ENCODE results near the gene PDIA5. TPM values are rescaled to one million over a fixed set of nuclear protein-coding genes. Genes with fewer than 3 reads are reported as not detected.
"Not testable (repeated sequence)": the region's sequence is repeated elsewhere in the genome, so short reads cannot be mapped to it uniquely, and the experiment has no call there.

PDIA5 gene
- total RNA-seq, 4 donors from 2014 or later = 3.9 to 13.0 (median 12.0) TPM

DNA sequence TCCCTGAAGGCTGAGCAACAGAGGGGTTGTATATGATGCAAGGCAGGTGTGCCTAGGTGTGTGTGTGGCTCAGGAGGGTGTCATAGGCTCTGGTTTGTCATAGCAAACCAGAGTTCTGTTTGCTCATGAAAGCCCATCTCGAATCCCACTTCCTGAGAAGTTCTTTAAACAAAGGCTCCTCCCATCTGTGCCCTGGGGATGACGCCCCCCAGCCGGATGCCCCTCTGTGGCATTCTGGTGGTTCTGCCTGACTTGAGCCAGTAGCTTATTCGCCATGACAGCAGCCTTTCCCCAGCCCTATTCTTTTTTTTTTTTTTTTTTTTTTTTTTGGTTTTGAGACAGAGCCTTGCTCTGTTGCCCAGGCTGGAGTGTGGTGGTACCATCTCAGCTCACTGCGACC is 45.4 kb downstream of the PDIA5 start:
- TF ChIP-seq, protein P1, sequence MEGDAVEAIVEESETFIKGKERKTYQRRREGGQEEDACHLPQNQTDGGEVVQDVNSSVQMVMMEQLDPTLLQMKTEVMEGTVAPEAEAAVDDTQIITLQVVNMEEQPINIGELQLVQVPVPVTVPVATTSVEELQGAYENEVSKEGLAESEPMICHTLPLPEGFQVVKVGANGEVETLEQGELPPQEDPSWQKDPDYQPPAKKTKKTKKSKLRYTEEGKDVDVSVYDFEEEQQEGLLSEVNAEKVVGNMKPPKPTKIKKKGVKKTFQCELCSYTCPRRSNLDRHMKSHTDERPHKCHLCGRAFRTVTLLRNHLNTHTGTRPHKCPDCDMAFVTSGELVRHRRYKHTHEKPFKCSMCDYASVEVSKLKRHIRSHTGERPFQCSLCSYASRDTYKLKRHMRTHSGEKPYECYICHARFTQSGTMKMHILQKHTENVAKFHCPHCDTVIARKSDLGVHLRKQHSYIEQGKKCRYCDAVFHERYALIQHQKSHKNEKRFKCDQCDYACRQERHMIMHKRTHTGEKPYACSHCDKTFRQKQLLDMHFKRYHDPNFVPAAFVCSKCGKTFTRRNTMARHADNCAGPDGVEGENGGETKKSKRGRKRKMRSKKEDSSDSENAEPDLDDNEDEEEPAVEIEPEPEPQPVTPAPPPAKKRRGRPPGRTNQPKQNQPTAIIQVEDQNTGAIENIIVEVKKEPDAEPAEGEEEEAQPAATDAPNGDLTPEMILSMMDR (IDR thresholded peaks at IDR 0.05) = no peak
- no peak for TF ChIP-seq POLR2A (IDR thresholded peaks at IDR 0.05)

DNA sequence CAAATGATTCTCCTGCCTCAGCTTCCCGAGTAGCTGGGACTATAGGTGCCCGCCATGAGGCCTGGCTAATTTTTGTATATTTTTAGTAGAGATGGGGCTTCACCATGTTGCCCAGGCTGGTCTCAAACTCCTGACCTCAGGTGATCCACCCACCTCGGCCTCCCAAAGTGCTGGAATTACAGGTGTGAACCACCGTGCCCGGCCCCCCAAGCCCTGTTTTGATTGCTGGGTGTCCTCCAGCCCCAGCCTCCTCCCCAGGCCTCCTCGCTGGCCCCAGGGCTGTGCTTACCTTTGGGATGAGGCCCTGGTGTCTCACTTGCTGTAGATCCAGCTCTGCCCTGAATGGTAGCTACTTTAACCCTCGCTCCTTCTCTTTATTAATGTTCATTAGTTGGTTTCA is 45.8 kb downstream of the PDIA5 start:
- H3K27me3 ChIP-seq; H3K9me3 ChIP-seq; DNase-seq; H3K4me3 ChIP-seq; H3K27ac ChIP-seq; intact Hi-C loops (cut with DNase I): not testable (repeated sequence)
- peaks cover 0 to 75% (median 3%) of the 10 kb centered on the region in 3 donors for H3K36me3 ChIP-seq
- WGBS, 2 donors = 90 to 92% methylated on average over 2 to 7 of the region's 7 CpGs
- H3K4me1 ChIP-seq = peaks cover 0 to 19% (median 0%) of the 10 kb centered on the region in 3 donors

More for the DNA sequence above, 45.4 kb downstream of the PDIA5 start:
- no peak for DNase-seq
- no peaks in the 10 kb centered on the region for H3K9me3 ChIP-seq
- H3K36me3 ChIP-seq = peaks cover 0 to 76% (median 7%) of the 10 kb centered on the region in 3 donors
- 78 to 83% methylated on average over 4 to 5 of the region's 5 CpGs for WGBS, 2 donors
- peaks cover 0 to 19% (median 0%) of the 10 kb centered on the region in 3 donors for H3K4me1 ChIP-seq
- H3K4me3 ChIP-seq = no peak overlapping the region
- no peak overlapping the region for H3K27ac ChIP-seq
- intact Hi-C loops (cut with DNase I) = no loop called here
- H3K27me3 ChIP-seq = no peaks in the 10 kb centered on the region

DNA sequence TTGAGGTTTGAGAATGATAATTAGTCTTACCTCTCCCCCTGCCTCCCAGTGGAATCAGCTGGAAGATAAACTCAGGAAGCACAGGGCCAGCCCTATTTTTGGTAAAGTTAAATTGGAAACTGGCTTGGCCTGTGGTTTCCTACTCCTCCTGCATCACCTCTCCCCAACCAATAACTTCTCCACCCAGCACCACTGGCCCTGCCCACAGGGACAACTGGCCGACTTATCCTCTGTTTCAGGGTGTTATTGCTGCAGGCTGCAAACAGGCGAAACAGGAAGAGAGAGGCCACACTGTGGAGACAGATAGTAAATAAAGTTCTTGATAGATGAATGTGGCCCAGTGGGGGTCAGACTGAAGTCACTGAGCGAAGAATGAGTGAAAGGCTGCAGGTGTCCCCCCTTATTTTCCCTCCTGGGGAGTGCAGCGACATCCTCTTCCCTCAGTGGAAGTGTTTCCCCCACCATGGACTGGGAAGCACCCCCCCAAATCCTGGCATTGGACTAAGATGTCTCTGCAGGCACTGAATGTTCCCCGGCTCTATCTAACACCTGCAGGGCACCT is 47.1 kb downstream of the PDIA5 start:
- DNase-seq = no peak
- H3K4me3 ChIP-seq = no peak overlapping the region
- peaks cover 0 to 76% (median 0%) of the 10 kb centered on the region in 3 donors for H3K36me3 ChIP-seq
- H3K9me3 ChIP-seq = no peaks in the 10 kb centered on the region
- no peaks in the 10 kb centered on the region for H3K27me3 ChIP-seq
- 59 to 66% methylated on average over 5 of the region's 5 CpGs for WGBS, 2 donors
- TF ChIP-seq, protein P1 (IDR thresholded peaks at IDR 0.05) = no peak
- TF ChIP-seq POLR2A (IDR thresholded peaks at IDR 0.05) = no peak
- no peak overlapping the region for H3K27ac ChIP-seq
- intact Hi-C loops (cut with DNase I) = no loop called here
- peaks cover 0 to 19% (median 0%) of the 10 kb centered on the region in 3 donors for H3K4me1 ChIP-seq

DNA sequence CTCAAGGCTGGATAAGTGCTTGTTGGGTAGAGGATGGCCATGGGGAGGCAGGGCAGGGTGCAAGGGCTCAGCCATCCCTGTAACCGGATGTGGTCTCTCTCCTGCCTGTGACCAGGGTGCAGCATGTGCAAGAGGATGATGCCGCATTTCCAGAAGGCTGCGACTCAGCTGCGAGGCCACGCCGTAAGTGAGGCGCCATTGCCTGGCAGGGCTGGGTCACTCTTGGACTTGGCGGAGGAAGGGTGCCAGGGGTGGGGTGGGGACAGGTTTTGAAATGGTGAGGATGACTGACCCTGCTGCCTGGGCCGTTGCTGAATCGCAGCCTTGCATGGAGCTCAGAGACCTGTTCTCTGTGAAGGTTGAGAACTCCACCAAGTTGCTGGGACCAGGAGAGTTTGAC is 49.3 kb downstream of the PDIA5 start:
- 93% methylated on average over 3 of the region's 10 CpGs; no CpG with 5 or more reads in 1 of the 2 donors for WGBS, 2 donors
- Histone ChIP-seq H3K27me3 (no peaks in the 10 kb centered on the region), H3K9me3 (no peaks in the 10 kb centered on the region), H3K36me3 (peaks cover 0 to 78% (median 0%) of the 10 kb centered on the region in 3 donors), H3K4me1 (peaks cover 0 to 26% (median 0%) of the 10 kb centered on the region in 3 donors), H3K27ac (no peak overlapping the region), H3K4me3 (no peak overlapping the region)
- DNase-seq = no peak
- TF ChIP-seq POLR2A (IDR thresholded peaks at IDR 0.05) = no peak
- TF ChIP-seq, protein P1 (IDR thresholded peaks at IDR 0.05) = no peak
- intact Hi-C loops (cut with DNase I) = no loop called here

DNA sequence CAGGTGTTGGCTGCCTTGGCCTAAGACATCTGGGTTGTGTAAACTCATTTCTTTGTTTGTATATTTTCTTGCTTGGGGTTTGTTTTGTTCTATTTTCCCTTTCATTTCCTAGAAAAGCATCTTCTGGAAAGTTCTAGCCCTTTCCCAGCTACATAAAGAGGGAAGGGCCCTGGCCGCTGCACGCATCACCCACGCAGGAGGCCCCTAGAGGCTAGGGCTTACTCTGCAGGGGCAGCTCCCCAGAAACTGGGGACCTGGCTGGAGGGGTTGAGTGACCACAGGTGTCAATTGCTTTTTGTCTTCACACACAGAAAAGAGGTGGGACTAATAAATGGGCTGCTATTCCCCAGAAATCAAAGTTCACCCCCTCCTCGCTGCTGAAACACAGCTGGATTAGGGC is 52.6 kb downstream of the PDIA5 start:
- peaks cover 0 to 25% (median 5%) of the 10 kb centered on the region in 3 donors for H3K4me1 ChIP-seq
- H3K27ac ChIP-seq = no peak overlapping the region
- no peak for DNase-seq
- TF ChIP-seq, protein P1 (IDR thresholded peaks at IDR 0.05) = no peak
- TF ChIP-seq POLR2A (IDR thresholded peaks at IDR 0.05) = no peak
- H3K27me3 ChIP-seq = no peaks in the 10 kb centered on the region
- intact Hi-C loops (cut with DNase I) = no loop called here
- H3K36me3 ChIP-seq = peaks cover 0 to 82% (median 0%) of the 10 kb centered on the region in 3 donors
- H3K9me3 ChIP-seq = no peaks in the 10 kb centered on the region
- no peak overlapping the region for H3K4me3 ChIP-seq
- WGBS, 2 donors = 91 to 100% methylated on average over 1 to 4 of the region's 4 CpGs

All from esophagus squamous epithelium (tissue), 5 donors.